Activated gamma-delta T cell treated with Interleukin-2 at 50 U/mL for 16 hours (primary cell): ENCODE measurements around the gene KRT76.
"Not testable (repeated sequence)": the region's sequence is repeated elsewhere in the genome, so short reads cannot be mapped to it uniquely, and the experiment has no call there.

ENCODE experiments used
- DNase-seq: peaks from one replicate; pipeline ENCODE4 v3.0.0-alpha.2; 2020

KRT76 gene

DNA sequence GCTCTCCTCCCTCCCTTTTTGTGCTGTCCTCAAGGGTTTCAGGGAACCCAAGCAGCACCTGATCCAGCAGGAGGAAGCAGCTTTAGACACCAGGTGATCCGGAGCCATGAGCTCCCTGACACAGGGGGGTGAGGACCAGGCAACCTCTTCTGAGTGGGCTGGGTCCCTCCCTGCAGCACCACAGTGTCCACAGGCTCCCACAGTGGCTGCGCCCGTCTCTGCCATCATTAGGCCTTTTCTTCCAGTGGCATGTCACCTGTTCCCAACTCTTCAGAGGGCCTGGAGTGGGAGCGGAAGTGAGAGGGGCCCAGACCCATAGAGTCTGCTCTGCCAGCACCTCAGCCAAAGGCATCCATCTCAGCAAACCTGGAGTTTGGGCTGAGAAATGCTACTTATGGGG is 421 bp upstream of the KRT76 start:
- no peak for DNase-seq

DNA sequence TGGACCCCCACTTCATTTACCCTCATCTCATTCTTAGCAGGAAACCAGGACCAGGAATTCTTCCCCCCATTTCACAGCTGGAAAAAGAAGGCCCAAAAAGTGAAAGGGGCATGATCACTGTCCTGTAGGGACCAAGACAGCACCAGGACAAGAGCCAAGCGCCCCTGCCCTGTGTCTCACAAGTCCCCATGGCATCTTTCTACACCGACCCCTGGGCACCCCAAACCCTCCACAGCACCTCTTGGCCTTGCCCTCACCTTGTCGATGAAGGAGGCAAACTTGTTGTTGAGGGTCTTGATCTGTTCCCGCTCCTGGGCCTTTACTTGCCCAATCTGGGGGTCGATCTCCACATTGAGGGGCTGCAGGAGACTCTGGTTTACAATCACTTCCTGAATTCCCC is 710 bp downstream of the KRT76 start:
- DNase-seq: no peak

DNA sequence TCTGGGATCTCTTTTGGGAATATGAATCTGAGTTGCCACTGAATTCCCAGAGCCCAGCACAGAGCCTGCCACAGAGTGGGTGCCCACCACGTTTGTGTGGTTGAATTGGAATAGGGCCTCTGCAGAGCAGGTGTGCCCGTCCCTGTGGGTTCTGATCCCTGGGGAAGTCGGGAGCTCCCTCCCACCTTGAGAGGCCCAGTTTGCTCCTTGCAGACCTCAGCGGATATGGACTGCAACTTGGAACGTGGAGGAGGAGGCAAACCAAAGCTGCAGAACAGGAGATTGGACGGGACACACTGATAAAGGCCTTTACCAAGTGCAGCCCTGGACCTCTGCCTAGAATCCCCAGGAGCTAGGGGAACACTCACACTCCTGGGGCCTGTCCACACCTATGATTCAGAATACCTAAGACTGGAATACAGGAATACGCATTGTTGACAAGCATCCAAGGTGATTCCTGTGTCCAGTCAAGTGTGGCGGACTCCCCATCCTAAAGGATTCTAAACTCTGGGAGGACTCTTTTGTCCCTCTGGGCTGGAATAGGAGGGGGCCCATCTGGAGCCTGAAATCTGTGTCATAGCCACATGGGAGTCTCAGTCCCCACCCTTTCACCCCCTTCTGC is 2.4 kb downstream of the KRT76 start:
- no peak for DNase-seq

DNA sequence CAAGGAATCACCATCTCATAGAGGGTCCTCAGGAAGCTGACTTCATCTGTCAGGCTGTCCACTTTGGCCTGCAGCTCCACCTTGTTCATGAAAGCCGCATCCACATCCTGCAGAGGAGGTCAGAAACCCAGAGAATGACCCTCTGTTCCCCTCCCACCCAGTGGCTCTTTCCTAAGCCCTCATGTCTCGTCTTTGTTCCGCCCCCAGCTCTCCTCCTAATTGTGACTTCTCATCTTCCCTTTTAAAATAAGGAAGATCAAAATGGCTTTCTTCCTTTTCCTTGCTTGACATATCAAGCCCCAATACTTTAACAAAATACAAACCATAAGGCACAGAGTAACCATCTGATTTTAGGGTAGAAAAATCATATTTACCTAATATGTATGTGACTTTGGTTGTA is 4.4 kb downstream of the KRT76 start:
- no peak for DNase-seq

DNA sequence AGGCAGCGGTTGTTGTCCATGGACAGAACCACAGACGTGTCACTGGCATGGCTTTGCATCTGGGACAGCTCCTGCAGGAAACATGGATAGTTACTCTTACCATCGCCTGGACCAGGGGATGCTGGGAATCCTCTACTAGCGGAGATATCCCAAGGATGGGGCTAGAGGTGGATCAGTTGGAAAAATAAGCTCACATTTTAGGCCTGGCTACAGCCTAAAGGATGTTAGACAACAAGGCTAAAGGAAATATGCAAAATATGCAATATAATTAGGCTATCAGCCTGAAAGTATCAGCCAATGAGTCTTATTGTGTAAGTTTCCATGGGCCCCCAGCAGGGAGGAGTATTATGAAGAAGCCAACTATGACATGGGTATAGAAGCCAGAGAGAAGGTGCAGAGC is 5.0 kb downstream of the KRT76 start:
- no peak for DNase-seq

DNA sequence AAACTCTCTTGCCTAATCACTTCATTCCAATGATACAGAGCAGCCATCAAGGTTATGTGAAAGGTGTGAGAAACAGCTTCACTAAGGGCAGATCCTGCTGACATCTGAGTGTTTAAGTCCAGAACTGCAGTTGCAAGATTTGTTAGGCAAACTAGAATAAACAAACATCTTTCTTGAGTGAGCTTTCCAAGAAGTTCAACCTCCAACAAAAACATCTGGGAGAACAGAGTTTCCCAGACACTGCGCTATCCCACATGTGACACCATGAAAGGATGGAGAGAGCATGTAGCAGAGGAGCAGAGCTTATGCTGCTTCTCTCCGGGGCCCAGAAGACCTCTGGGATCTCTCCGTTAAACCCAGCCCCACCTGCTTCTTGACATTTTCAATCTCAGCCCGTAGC is 5.6 kb downstream of the KRT76 start:
- no peak for DNase-seq

DNA sequence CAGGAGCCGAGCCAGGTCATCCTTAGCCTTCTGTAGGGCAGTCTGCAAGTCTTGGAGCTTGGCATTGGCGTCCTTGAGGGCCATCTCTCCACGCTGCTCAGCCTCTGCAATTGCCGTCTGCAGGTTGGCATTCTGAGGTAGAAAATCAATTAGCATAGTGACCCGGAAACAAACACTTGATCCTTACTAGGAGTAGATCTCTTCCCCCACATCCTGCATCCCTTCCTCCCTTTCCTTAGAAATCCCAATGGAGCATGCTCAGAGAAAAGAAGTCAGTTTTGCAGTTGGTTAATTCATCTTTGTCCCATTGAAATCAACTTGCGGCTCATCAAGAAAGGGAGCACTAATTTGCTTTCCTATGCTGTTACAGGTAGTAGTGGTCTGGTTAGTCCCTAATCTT is 6.1 kb downstream of the KRT76 start:
- no peak for DNase-seq

DNA sequence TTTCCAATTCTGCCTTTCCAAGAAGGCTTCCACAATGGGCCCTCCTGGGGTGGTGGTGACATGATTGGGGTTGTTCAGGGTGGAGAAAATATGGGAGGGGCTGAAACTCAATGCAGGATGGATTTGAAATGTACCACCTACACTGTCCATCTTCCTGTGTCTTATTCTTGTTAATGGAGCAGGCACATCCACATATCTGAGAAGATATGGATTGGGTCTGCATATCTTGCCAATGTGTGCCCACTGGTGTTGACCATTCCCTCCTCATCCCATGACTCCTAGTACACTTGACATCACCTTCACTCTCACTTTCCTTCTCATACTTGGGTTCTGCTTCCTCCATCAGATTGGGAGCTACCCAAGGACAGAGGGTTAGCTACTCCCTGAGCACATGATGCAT is 7.2 kb downstream of the KRT76 start:
- no peak for DNase-seq

DNA sequence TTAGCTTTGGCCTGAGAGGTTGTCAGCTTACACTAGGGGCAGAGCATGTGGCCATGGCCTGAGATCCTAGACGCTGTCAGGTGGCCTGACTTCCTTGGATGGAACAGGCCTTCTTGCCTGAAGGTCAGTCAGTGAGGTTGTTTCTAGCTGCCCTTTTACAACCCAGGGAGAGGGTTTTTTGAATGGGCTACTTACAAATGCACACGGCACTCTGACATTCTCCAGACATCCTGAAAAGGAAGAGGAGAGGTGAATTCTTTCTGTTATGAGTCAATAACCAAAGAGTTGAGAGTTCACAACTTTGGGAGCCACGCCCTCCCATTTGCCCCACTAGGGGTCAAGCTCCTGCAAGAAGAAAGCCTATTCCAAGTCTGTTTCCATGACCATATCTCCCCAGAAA is 7.8 kb downstream of the KRT76 start:
- DNase-seq: no peak

DNA sequence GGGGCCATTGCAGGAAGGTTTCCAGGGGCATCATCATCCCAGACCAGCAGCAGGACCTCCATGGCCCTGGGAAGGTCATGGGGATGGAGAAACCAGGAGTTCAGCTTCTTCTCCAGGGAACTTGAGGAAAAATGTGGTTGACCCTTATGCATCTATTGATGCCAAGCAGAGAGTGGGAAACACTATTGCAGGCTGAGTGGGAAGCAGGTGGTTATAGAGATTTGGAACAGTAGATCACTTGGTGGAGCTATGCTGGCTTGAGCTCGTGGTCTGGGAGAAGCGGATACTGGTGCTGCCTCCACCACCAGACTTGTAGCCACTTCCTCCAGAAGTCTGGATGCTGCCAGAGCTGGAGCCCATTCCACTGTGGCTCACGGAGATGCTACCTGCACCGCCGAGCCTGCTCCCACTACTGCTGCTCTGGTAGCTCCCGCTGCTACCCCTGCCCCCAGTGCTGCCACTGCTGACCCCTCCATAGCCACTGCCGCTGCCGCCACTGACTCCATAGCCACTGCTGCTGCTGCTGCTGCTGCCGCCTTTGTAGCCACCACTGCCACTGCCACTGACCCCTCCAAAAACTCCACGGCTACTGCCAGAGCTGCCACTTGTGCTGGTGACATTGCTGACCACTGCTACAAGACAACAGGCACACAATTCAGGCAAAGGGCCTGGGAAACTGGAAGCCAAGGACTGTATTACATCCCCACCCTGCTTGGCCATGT is 8.5 kb downstream of the KRT76 start:
- no peak for DNase-seq

DNA sequence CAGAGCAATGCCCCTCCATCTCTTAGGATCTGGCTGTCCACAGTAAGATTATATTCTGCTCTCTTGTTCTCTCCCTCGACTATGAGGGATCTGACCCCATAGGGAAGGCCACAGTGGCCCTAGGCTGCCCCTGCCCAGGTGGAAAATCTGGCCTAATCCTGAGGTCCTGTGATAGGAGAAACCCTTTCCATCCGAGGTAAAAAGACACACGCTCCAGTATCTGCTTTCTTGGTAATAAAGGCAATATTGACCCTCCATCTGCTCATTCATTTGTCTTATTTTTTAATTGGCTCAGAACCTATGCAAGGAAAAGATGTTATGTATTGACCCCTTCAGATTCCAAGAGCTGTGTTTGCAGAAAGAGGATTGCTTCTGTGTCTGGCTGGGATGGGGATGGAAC is 9.7 kb downstream of the KRT76 start:
- no peak for DNase-seq

DNA sequence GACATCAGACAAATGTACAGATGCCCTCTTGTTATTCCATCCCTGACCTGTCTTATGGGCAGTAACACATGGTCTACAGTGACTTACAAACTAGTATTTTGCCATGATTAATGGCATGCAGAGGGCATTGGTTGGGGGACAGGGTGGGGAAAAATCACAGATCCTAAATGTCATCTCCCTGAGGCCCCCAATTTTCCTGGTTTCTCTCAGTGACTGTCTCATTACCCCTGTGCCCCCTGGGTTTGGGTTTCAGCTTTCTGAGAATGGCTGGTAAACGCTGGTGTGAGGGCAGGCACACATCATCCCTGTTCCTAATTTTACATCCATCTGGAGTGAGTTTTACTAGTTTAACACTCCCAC is 10.1 kb downstream of the KRT76 start:
- no peak for DNase-seq

DNA sequence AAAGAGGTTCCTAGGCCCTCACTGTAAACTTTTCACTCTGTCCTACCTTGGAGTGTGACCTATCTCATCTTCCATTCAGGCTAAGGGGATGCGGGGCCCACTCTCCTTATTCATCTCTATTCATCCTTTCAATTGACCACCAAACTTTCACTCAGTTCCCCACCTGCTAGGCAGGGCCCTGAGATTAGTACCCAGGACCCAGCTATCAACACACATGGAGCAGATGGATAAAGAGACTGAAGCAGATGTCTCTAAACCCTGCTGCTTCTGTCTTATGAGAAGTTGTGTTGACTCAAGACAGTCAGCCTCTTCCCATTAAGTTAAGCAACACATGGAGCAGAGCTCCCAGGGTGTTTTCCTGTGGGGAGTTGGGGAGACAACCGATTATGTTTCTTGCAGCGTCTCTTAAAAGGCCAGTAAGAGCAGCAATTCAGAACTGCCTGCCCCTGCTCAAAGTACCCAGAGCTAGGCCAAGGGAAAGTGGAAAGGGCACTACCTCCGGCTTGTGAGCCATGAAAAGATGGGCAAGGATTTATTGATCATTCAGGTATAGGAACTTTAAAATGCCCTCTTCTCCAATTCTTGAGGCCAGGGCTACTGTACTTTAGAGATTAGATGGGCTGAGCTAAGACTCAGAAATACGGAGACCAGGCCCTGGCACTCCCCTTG is 10.7 kb downstream of the KRT76 start:
- no peak for DNase-seq

DNA sequence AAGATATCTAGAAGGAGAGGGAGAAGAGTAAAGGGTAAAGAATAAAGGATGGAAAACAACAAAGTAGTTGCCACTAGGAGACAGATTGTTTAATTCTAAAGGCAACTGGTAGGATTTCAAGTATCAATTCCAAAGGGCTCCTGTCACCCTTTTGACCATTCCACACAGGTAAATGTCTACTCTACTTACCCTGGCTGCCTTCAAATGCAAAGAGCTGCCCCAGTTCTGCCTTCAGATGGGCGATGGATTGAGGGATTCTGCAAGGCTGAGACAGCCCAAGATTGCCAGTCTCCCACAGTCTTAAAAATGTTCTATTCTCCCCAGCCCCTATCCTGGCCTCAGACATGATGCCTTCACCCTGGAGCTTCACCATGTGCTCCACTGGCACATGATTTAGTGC is 11.4 kb downstream of the KRT76 start:
- no peak for DNase-seq

DNA sequence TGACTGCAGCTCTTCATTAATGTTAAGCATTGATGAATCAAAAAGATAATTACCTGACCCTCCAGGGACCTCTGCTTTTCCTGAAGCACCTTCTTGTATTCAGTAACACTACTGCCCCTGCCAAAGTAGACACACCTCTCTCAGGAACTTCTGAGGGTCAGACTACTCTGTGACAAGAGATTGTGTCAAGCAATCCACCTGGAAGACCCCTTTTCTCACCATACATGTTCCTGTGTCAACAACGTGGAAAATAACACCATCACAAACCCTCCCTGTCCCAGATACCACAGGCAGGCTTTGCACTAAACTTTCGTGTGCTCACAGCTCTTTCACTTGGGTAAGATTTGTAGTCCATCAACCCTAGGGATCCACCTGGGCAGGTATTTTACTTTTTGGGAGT is 13.2 kb downstream of the KRT76 start:
- no peak for DNase-seq

DNA sequence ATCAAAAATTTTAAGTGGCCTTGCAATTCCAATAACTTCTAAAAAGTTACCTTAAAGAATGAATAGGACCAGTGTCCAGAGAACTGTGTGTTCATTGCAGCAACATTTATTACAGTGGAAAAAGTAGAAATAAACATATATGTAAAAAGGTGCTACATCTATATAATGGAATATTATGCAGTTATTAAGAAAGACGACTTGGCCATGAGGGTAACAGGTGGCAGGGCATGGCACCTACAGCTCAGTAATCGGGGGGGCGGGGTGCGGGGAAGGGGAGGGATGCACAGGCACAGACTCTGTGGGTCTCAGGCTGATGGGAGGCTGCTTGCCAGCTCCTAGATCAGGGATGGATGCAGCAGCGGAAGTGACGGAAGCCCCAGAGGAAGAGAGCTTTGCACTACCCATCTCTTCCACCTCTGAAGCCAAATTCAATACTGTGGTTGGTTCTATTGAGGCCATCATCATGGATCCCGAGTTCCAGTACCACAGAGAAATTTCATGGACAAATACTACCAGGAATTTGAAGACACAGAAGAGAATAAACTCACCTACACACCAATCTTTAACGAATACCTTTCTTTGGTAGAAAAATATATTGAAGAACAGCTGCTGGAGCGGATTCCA is 14.0 kb downstream of the KRT76 start:
- DNase-seq: no peak

DNA sequence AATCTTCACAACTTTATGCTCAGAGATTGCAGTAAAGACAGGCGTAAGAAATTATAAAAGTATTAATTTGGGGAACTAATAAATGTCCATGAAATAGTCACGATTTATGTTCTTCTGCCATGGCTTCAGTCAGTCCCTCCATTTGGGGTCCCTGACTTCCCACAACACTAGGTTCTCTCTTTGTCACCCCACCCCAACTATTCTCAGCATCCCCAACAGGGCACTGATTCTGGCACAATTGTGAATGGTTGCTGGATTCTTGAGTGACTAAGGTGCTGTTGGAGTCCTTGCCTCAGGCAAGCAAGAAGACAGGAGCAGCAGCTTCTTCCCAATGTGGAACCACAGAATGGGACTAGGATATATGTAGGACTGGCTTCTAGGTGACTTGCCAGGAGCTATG is 15.3 kb downstream of the KRT76 start:
- DNase-seq: no peak

DNA sequence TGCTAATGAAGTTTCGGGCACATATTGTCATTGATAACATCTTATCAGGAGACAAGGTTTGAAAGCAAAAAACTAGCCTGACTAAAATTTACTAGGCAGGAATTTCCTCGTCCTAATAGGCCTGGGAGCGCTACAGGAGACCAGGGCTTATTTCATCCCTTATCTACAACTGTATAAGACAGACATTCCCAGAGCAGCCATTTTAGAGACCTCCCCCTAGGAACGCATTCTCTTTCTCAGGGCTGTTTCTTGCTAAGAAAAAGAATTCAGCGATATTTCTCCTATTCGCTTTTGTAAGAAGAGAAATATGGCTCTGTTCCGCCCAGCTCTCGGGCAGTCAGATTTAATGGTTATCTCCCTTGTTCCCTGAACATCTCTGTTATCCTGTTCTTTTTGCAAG is 15.9 kb downstream of the KRT76 start:
- not testable (repeated sequence) for DNase-seq

DNA sequence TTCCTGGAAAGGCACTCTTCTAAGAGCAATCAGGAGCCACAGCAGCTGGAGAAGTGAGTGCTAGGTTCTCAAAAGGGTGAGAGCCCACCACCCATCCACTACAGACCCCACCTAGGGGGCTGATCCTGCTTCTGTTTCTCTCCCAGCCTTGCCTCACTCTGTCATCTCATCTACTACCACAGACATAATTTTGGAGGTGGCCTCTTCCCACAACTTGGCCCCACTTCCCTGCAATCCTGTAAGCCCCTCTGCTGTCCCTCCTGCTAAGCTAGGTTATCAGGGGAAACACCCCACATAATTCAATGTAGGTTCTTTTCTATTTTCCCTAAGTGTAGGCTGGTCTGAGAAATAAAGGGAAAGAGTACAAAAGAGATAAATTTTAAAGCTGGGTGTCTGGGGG is 16.5 kb downstream of the KRT76 start:
- DNase-seq: no peak

DNA sequence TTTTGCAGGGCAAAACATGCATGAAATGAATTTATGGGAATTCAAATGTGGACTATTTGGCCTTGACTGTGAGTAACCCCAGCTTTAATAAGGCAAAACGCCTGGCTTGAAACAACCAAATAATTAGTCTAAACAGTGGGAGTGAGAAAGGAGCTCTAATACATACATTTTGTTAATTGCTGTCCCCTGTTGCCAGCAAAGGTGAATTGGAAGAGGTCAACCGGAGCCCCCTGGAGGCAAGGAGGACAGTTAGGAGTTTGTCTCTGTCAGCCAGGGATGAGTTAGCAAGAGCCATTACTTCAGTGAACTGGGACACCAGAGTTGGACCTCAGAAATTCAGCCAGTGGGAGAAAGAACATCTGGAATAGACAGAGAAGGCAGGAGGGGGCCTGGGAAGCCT is 17.4 kb downstream of the KRT76 start:
- no peak for DNase-seq

DNA sequence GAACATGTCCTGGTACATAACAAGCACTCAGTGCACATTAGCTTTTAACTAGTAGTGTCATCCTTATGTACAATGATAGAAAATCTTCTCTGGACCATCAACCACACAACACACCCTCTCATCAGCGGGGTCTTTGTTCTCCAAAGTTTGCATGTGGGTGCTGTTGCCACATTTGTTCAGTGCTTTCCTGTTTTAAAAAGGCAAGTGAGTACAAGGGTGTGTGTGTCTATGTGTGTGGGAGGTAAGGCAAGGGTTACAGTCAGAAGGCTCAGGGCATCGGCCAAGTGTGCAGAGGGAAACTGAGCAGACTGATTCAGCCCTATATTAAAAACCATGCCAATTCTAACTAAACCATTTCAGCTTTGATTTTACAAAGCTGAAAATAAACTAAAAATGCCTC is 17.9 kb downstream of the KRT76 start:
- no peak for DNase-seq

DNA sequence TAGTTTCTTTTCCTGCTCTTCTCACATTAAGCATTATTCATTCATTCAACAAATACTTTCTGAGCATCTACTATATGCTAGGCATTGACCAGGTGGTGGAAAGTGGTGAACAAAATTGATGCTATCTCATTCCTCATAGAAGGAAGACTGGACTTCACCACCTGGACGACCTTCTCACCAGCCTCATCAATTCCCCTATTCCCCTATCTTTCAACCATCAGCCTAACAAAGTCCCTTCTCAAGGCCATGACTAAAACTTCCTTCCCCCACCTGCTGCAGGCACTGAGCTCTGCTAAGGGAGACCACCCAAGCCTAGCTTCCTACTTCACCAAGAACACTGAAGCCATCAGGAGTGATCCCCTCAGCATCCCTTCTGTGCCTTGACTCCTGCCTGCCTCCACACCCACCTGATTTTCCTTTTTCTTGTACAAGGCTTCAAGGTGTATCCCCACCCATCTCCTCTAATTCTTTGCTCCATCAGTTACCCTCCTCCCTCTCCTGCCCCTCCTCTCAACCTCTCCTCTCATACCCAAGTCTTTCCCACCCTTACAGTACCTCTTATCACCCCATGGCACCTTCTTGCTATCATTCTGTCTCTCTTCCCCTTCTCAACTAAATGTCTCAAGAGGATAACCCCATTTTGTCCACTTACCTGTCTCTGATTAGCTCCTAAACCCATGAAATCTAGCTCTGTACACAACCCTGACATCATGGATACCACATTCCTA is 19.5 kb downstream of the KRT76 start:
- DNase-seq: no peak

DNA sequence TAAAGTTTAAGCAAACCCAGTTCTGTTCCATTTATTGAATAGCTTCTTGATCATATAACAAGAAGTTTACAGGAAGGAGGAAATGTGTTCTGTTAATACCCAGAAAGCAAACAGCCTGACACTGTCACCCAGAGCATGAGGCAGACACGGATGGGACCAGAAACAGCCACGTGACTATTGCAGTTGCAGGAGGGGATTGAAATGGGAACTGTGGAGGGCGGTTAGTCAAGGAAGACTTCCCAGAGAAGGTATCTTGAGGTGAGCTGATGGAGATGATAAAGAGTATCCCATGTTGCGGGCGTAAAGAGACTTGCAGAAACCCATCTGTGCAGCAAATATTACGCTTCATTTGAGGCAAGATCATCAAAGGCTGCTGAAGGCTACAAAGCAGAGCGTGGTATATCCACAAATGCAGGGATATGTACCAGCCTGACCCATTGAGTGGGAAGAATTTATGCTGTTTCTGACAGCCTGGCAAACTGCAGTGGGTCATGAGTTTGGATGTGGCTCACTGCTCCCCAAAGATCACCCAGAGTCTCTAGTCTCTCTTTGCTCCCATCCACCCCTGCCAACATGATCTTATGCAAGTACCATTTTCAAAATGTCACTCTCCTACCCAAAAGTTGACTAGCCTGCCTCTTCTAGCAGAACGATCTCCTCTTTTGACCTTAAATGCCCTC is 20.7 kb downstream of the KRT76 start:
- no peak for DNase-seq
